Smooth muscle cell (in vitro differentiated cells): ENCODE results near the gene LRRC58. TPM values are rescaled to one million over a fixed set of nuclear protein-coding genes. Genes with fewer than 3 reads are reported as not detected.

Source experiments
- DNase-seq: peaks from one replicate; lab custom pipeline; 2025; ENCODE audit not compliant: unreplicated experiment; lab: John Stamatoyannopoulos, UW
- H2AFZ ChIP-seq: fragments of 200-600 bp; sonication (generic); 2 replicates; pipeline ENCODE4 v1.6.0; 2016; ENCODE audit warnings: antibody characterized with exemption, low read depth, mild to moderate bottlenecking
- H3F3A ChIP-seq: fragments of 200-600 bp; sonication (generic); 2 replicates; pipeline ENCODE4 v1.6.0; 2017; ENCODE audit warnings: antibody characterized with exemption, low read depth
- H3K27ac ChIP-seq: fragments of 200-600 bp; sonication (generic); 2 replicates; pipeline ENCODE4 v1.5.1; 2016; ENCODE audit warnings: low read depth, mild to moderate bottlenecking
- H3K27me3 ChIP-seq: fragments of 200-600 bp; sonication (generic); 2 replicates; pipeline ENCODE4 v1.6.1; 2016; ENCODE audit warnings: low read depth, mild to moderate bottlenecking
- H3K36me3 ChIP-seq: fragments of 200-600 bp; sonication (generic); 2 replicates; pipeline ENCODE4 v1.5.1; 2016; ENCODE audit warnings: low read depth
- H3K4me1 ChIP-seq: fragments of 200-600 bp; sonication (generic); 2 replicates; pipeline ENCODE4 v1.5.1; 2016; ENCODE audit warnings: low read depth
- H3K4me2 ChIP-seq: fragments of 200-600 bp; sonication (generic); 2 replicates; pipeline ENCODE4 v1.6.0; 2016; ENCODE audit warnings: mild to moderate bottlenecking
- H3K4me3 ChIP-seq: fragments of 200-600 bp; sonication (generic); 2 replicates; pipeline ENCODE4 v1.5.1; 2016; ENCODE audit warnings: mild to moderate bottlenecking
- H3K79me2 ChIP-seq: fragments of 200-600 bp; sonication (generic); 2 replicates; pipeline ENCODE4 v1.6.0; 2016; ENCODE audit warnings: low read depth, mild to moderate bottlenecking
- H3K9ac ChIP-seq: fragments of 200-600 bp; sonication (generic); 2 replicates; pipeline ENCODE4 v1.6.0; 2016; ENCODE audit warnings: low read depth
- H3K9me3 ChIP-seq: fragments of 200-600 bp; sonication (generic); replicated peaks from 2 replicates; pipeline ENCODE4 v1.5.1; 2016; ENCODE audit warnings: low read depth
- H4K20me1 ChIP-seq: fragments of 200-600 bp; sonication (generic); 2 replicates; pipeline ENCODE4 v1.6.0; 2016; ENCODE audit warnings: low read depth
- WGBS: methylation state at CpG from one replicate; pipeline ENCODE4 v1.1.7; 2016; ENCODE audit warnings: low lambda C conversion rate; 5-methylcytosine and 5-hydroxymethylcytosine counted together
- polyA plus RNA-seq: library from polyadenylated mRNA; unstranded; fragments of >200 nt; fragmentation: Nextera tagmentation; extraction: Ambion mirVana; gene quantifications from 2 replicates; pipeline ENCODE4 v1.2.1, GENCODE V29; 2016
- total RNA-seq: library from RNA; depleted of rRNA; stranded (reverse); fragments of >200 nt; gene quantifications from 2 replicates; pipeline ENCODE4 v1.2.3, GENCODE V29; 2014
- TF ChIP-seq, protein P1 (sequence below): fragments of 200-600 bp; sonication (generic); IDR thresholded peaks from 2 replicates; pipeline ENCODE4 v1.5.1; 2017; ENCODE audit warnings: borderline replicate concordance, mild to moderate bottlenecking, antibody characterized with exemption; ENCODE audit not compliant: insufficient read depth, poor library complexity, severe bottlenecking

LRRC58 gene
- total and polyA plus RNA-seq, 2 experiments from 2014 or later: 6.4 to 20.4 TPM

DNA sequence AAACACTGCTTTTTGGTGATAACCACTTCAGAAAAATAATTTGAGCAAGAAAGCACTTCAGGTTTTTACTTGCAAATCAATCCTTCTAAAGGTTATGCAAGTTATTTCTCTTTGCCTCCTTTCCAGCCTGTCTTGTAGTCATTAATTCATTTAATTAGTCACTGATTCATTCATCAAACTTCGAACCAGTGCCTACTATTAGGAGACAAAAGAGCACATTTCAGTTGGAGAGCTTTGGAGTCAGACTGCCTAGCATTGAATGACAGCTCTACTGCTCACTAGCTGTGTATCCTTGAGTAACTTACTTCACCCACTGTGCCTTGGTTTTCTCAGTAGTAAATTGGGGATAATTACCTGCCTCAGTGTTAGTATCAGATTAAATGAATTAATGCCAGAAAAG lies 14.9 kb upstream of the LRRC58 start:
- H3F3A ChIP-seq: no peaks in the 10 kb centered on the region
- no peak overlapping the region for H3K4me2 ChIP-seq
- TF ChIP-seq, protein P1, sequence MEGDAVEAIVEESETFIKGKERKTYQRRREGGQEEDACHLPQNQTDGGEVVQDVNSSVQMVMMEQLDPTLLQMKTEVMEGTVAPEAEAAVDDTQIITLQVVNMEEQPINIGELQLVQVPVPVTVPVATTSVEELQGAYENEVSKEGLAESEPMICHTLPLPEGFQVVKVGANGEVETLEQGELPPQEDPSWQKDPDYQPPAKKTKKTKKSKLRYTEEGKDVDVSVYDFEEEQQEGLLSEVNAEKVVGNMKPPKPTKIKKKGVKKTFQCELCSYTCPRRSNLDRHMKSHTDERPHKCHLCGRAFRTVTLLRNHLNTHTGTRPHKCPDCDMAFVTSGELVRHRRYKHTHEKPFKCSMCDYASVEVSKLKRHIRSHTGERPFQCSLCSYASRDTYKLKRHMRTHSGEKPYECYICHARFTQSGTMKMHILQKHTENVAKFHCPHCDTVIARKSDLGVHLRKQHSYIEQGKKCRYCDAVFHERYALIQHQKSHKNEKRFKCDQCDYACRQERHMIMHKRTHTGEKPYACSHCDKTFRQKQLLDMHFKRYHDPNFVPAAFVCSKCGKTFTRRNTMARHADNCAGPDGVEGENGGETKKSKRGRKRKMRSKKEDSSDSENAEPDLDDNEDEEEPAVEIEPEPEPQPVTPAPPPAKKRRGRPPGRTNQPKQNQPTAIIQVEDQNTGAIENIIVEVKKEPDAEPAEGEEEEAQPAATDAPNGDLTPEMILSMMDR: no peak
- no peak overlapping the region for H3K9ac ChIP-seq
- no peaks in the 10 kb centered on the region for H4K20me1 ChIP-seq
- no peaks in the 10 kb centered on the region for H3K36me3 ChIP-seq
- 90% methylated on average over 1 of the region's 1 CpG for WGBS
- H3K27me3 ChIP-seq: peaks cover 8% of the 10 kb centered on the region
- no peak overlapping the region for H2AFZ ChIP-seq
- H3K27ac ChIP-seq: no peak overlapping the region
- no peaks in the 10 kb centered on the region for H3K4me1 ChIP-seq
- H3K9me3 ChIP-seq: no peaks in the 10 kb centered on the region
- DNase-seq: no peak
- H3K79me2 ChIP-seq: no peaks in the 10 kb centered on the region
- H3K4me3 ChIP-seq: no peak overlapping the region

DNA sequence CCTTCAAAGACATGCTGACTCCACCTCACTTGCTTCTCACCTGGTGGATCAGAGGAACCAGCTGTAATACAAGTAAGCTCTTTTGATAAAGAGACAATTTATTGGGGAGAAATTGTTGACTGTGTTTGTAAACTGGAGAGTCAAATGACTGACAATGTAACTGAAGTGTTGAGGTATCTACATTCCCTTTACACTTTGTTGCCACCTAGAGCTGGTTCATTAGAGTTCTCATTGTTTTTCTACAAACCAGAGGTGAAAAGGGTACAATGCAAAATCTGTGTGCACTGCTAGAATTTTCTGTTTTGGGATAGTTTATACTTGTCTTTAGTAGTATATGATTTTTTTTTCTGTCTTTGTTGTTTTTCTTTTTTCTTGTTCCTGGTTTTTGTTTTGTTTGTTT lies 8.7 kb upstream of the LRRC58 start:
- Histone ChIP-seq H3K9ac (no peak overlapping the region), H3K36me3 (no peaks in the 10 kb centered on the region), H3K4me2 (no peak overlapping the region), H4K20me1 (no peaks in the 10 kb centered on the region), H3K9me3 (no peaks in the 10 kb centered on the region), H3K79me2 (no peaks in the 10 kb centered on the region), H3K27ac (no peak overlapping the region), H3K4me1 (no peaks in the 10 kb centered on the region), H3F3A (no peaks in the 10 kb centered on the region), H2AFZ (no peak overlapping the region), H3K27me3 (no peaks in the 10 kb centered on the region), H3K4me3 (no peak overlapping the region)
- TF ChIP-seq, protein P1: no peak
- no peak for DNase-seq

DNA sequence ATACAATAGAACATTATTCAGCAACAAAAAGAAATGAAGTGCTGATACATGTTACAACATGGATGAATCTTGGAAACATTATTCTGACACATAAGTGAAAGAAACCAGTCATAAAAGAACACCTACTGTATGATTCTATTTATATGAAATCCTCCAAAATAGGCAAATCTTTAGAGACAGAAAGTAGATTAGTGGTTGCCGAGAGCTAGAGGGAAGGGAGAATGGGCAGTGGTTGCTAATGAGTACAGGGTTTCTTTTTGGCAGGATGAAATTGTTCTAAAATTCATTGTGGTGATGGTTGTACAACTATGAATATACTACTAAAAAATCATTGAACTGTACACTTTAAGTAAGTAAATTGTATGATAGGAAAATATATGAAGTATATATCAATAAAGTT lies 6.3 kb upstream of the LRRC58 start:
- Histone ChIP-seq H3K4me1 (peaks cover under 1% of the 10 kb centered on the region), H3K9ac (no peak overlapping the region), H3K27ac (no peak overlapping the region), H3K27me3 (no peaks in the 10 kb centered on the region), H3K4me2 (no peak overlapping the region), H3F3A (peaks cover 3% of the 10 kb centered on the region), H3K4me3 (no peak overlapping the region), H3K79me2 (no peaks in the 10 kb centered on the region), H2AFZ (no peak overlapping the region), H3K9me3 (no peaks in the 10 kb centered on the region), H3K36me3 (no peaks in the 10 kb centered on the region), H4K20me1 (no peaks in the 10 kb centered on the region)
- WGBS: 82% methylated on average over 1 of the region's 1 CpG
- DNase-seq: no peak
- TF ChIP-seq, protein P1: no peak

- H4K20me1 ChIP-seq: no peaks in the 10 kb centered on the region
- DNase-seq: no peak
- H3K4me1 ChIP-seq: peaks cover 9% of the 10 kb centered on the region
- TF ChIP-seq, protein P1: no peak
- H3K36me3 ChIP-seq: no peaks in the 10 kb centered on the region
- peaks cover 11% of the 10 kb centered on the region for H3F3A ChIP-seq
- peaks cover 3% of the 10 kb centered on the region for H3K79me2 ChIP-seq
- no peaks in the 10 kb centered on the region for H3K9me3 ChIP-seq
- no peak overlapping the region for H3K4me2 ChIP-seq
- H3K27ac ChIP-seq: no peak overlapping the region
- no peak overlapping the region for H3K4me3 ChIP-seq
- no peak overlapping the region for H3K9ac ChIP-seq
- H2AFZ ChIP-seq: no peak overlapping the region
- H3K27me3 ChIP-seq: no peaks in the 10 kb centered on the region
Observed at GRCh38 chr3:120353463-120353862, 4.3 kb upstream of the LRRC58 start.
